SW480 (cell line): ENCODE measurements around the gene CYP2R1.
"Not testable (repeated sequence)": the region's sequence is repeated elsewhere in the genome, so short reads cannot be mapped to it uniquely, and the experiment has no call there.

Experiments
- DNase-seq: peaks from one replicate; pipeline ENCODE4 v3.0.0-alpha.2; 2016; ENCODE audit warnings: low spot score

CYP2R1 gene

DNA sequence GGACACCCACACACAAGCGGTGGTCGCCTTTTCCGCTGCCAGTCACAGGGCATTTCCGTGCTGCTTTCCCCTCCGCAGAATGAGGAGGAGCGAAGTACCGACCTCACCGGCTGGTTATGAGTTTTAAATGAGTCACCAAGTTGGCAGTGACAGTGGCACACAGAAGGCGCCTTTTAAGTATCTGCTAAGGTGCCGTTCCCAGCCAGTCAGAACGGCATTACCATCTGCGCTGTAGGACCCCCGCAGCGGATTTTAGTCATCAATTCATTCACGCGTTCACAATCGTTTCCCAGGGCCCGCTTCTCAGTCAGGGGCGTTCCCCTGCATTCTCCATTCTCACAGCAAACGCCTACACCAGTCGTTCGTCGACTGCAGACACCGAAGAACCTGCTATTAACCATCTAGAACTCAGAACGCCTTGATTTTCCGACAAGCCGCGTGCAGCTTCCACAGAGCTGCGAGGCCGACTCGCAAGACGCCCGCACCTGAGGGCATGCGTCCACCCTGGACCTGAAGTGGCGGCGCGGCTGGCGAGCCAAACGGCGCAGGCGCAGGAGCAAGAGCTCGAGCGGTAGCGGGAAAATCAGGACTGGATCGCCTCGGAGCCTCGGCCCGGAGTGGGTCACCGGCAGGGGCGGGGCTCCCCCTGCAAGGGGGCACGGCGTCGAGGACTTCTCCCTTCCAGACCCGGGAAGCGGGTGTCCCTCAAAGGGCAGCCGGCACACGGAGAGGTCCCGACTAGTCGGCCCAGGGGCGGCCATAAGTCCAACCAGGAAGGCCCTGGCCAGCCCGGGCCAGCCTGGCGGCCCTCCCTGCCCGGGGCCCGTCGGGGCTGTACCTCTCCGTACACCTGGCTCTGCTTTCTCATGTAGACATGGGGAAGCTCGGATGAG, 642 bp downstream of the CYP2R1 start:
- DNase-seq: peak; percentile 90

DNA sequence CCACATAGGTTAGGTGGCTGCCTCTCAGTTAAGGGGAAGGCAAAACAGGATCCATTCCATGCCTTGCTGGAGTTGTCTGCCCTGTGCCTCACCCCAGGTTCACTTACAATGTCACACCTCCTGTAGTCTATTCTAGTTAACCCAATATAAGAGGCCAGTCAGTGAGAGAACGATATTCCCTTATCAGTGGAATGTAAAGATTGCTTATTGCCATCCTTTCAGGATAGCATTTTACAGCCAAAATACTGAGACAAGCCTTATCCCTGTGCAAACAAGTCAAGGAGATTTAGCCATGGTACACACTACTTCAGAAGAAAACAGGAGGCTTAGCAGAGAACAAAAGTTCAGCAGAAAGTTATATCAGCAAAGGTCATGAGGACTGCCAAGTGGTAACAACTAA, 5.5 kb downstream of the CYP2R1 start:
- DNase-seq: no peak

DNA sequence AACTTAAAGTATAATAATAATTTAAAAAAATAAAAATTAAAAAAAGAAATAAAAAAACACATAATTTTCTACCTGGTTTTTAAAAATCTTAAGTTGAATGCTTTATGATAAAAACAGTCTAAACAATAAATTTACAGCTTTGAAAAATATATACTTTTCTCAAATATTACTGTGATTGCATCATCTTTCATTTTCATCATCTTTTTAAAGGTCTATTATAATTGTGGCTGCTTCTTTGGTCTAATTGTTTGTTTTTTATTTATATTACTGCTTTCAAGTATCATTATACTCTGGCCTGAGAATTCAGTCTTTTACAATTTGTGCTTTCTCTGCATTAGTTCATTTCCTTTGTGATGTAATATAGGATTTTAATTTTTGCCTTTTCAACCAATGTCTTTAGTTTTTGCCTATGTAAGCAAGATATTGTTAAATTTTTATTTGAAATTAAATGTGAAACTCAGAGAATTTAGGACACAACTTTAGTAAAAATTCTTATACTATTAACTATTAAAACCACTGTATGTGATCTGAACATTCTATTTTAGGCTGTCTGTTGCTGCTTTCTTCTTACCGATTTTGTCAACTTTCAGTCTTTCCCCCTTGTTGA, 7.3 kb downstream of the CYP2R1 start:
- no peak for DNase-seq

DNA sequence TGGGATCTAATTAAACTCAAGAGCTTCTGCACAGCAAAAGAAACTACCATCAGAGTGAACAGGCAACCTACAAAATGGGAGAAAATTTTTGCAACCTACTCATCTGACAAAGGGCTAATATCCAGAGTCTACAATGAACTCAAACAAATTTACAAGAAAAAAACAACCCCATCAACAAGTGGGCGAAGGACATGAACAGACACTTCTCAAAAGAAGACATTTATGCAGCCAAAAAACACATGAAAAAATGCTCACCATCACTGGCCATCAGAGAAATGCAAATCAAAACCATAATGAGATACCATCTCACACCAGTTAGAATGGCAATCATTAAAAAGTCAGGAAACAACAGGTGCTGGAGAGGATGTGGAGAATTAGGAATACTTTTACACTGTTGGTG, 8.3 kb downstream of the CYP2R1 start:
- DNase-seq: not testable (repeated sequence)

DNA sequence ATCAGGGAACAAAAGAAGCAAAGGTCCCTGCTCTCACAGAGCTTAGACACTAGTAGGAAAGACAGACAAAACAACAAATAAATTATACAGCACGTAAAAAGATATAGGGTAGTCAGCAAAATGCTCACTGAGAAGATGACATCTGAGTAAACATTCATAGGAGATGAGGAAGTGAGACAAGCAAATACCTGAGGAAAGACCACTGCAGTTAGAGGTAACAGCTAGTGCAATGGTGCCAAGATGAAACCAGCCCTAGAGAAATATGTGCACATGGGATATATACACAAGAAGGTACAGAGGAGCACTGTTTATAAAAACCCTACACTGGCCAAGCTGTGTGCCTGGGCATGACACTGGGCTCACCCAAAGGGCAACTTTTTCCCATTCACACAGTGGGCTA, 9.8 kb downstream of the CYP2R1 start:
- DNase-seq: no peak

DNA sequence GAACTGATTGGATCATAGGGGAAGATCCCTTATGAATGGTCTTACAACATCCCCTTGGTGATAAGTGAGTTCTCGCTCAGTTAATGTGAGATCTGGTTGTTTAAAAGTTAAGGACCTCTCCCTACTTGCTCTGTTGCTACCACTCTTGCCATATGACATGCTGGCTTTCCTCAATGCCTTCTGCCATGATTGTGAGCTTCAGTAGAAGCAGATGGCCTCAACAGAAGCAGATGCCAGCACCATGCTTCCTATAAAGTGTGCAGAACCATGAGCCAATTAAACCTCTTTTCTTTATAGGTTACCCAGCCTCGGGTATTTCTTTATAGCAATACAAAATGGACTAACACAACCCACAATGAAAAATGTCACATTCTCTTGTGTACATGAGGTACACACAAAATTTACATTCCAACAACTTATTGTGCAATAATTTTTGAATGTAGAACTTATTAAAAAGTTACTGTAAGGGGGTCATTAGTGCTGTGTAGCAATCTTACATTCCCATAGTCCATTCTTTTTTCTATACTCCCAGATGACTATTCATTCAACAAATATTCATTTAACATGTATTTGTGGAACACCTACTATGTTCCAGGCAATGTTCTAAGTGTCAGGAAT, 10.3 kb downstream of the CYP2R1 start:
- no peak for DNase-seq

DNA sequence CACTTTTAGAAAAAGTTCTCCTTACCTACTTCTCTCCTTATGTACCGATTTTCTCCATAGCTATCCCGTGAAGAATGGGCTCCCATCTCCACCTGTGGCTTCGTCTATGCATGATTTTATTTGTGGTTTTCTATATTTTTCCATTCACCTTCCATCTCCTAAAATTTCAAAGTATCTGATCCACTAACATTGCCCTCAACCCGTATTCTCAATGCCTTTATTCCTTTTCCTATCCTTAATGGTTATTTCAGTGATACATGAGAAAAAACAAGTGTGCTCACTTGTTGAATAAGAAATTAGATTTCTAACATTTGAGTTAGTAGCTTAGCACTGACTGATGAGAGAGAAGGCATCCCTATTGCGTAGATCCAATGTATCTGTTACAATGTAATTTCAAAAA, 16.9 kb downstream of the CYP2R1 start:
- no peak for DNase-seq

DNA sequence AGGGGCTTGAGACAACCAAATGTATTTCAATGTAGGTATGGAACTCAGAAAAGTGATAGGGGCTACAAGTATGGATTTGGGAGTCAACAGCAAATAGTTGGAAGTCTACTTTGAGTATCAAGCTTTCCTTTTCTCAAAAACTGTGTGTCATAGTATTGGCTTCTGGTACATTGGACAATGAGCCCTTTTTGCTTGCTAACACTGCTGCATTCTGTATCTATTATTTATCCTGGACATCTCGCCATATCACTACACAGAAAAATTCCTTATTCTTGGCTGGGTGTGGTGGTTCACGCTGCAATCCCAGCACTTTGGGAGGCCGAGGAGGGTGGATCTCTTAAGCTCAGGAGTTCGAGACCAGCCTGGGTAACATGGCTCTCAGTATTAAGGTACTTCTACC, 18.4 kb downstream of the CYP2R1 start:
- DNase-seq: no peak

DNA sequence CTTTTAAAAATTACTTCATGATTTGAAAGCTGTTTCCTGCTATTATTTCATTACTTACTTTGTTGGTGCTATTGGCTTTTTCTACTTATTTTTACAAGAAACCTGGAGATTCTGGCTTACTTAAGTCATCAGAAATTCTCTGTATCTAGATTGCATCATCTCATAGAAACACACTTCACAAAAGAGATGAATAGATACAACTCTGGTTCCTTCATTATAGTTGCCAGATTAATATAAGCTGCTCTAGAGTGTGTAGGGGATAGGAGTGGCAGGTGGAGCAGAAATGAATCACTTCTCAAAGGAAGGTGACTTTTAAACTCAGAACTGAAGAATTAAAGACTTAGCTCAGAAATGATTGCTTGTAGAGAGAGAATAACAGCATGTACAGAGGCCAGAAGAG, 20.0 kb downstream of the CYP2R1 start:
- no peak for DNase-seq

DNA sequence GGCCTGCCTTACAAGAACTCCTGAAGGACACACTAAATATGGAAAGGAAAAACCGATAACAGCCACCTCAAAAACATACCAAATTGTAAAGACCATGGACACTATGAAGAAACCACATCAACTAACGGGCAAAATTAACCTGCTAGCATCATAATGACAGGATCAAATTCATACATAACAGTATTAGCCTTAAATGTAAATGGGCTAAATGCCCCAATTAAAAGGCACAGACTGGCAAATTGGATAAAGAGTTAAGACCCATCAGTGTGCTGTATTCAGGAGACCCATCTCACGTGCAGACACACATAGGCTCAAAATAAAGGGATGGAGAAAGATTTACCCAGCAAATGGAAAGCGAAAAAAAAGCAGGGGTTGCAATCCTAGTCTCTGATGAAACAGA, 28.3 kb downstream of the CYP2R1 start:
- not testable (repeated sequence) for DNase-seq

DNA sequence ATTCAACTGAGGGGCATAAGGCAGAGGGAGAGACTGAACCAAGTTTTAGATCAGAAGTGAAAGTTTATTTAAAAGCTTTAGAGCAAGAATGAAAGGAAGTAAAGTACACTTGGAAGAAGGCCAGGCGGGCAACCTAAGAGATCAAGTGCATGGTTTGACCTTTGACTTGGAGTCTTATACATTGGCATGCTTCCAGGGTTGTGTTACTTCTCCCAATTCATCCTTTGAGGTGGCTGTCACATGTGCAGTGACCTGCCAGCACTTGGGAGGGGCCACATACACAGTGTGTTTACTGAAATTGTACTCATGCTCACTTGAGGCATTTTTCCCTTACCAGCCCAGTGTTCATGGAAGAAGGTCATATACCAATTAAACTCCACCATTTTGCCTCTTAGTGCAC, 30.4 kb downstream of the CYP2R1 start:
- no peak for DNase-seq

DNA sequence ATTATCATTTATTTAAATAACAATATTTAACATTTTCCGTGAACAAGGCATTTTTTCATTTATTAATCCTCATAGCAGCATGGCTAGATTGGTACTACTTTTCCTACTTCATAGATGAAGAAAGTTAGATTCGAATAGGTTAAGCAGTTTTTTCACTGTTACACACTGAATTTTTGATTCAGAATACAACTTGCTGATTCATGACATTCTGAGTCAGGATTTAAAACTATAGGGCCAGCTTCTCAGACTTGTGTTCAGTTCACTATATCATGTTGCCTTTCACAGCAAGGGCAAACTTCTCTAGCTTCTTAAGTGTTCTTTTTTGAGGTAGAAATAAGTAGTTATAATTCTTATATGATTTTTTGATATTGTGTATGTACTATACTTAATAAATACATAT, 31.5 kb downstream of the CYP2R1 start:
- no peak for DNase-seq

DNA sequence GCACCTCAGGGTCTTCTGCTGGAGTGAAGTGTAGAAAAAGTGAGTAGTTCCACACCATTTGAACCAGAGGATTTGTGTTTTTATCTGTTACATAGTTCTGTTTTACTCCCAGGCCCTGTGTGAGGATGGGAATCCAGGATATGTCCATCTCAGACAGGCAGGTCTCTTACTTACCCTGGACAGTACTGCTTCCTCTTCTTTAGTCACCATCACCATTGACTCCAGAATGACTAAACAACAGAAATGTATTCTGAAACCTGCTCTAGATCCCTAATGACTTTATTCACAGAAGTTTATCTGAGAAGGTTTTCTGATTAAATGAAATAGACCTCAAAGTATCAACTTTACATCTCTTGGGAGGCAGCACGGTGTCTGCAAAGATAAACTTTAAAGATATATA, 33.6 kb downstream of the CYP2R1 start:
- no peak for DNase-seq

DNA sequence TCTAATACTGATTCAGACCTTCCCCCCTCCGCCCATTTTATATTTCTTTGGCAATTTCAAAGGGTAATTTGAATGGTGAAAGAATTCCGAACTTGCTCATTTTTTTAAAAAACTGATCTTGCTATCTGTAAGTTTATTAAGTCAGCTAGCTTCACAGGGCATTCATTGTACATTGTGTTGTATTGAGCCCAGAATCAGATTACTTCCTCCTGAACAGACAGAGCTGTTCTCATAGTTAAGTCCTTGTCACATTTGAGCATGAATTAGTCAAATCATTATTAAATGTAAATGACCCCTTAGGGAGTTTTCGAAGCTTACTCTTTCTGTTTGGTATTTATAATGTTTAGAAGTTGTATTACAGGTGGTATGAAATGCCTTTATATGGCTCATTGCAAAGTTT, 34.4 kb downstream of the CYP2R1 start:
- DNase-seq: no peak

DNA sequence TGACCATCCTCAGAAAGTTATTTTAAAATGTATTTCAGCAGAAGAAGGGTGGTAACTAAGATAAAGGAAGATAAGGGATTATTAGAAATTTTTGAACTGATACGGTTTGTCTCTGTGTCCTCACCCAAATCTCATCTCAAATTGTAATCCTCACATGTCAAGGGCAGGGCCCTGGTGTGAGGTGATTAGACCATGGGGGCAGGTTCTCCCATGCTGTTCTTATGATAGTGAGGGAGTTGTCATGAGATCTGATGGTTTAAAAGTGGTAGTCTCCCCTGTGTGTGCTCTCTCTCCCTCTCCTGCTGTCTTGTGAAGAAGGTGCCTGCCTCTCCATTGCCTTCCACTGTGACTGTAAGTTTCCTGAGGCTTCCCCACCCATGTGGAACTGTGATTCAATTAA, 36.1 kb downstream of the CYP2R1 start:
- no peak for DNase-seq

DNA sequence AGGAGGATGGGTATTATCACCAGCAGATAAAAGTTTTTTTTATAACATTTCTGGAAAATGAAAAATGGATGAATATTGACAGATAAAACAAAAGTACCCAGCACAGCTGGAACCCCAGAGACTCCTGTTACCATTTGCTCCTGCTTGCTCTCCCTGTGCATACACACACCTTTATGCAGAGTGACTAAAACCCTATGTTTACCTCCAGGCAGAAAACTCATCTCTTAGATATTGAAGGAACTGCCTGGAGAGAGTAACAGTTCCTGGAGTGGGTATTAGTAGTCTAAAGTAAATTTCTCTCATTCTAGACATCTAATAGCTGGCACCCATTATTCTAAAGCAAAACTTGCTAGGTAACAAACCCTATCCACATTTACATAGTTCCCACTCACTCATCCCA, 38.0 kb downstream of the CYP2R1 start:
- DNase-seq: no peak

DNA sequence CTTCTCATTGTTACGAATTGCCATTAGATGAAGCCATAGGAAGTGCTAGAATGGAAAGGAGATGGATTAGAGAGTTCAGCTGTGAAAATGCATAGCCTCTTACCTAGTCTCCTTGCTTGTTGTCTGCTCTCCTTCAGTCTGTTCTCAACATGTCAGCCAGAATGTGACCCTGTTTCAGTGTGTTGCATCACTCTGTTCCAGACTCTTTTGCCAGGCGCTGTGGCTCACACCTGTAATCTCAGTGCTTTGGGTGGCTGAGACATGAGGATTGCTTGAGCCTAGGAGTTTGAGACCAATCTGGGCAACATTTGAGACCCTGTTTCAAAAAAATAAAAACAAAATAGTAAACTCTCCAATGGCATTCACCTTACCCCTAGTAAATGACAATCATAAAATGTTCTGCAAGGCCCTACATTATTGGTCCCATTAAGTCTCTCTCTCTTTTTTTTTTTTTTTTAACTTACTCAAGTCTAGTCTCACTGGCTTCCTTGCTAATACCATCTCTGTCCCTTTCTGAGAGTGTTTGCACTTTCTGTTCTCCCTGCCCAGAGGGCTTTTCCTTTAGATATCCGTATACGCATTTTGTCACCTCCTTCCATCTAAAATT, 39.4 kb downstream of the CYP2R1 start:
- DNase-seq: peak; percentile 41

DNA sequence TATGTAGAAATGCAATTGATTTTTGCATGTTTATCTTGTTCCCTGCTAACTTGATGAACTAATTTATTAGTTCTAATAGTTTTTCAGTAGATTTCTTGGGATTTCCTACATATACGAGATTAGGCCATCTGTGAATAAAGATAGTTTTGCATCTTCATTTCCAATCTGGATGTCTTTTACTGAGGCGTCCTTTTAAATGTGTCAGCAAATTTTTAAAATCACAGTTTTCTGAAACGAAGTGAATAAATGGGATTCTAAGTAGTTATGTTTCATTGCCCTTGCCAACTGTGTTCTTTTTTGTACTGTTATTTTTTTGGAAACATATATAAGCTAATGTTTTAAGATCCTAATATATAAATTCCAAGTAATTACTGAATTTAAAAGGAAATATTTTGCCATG, 50.0 kb downstream of the CYP2R1 start:
- no peak for DNase-seq

DNA sequence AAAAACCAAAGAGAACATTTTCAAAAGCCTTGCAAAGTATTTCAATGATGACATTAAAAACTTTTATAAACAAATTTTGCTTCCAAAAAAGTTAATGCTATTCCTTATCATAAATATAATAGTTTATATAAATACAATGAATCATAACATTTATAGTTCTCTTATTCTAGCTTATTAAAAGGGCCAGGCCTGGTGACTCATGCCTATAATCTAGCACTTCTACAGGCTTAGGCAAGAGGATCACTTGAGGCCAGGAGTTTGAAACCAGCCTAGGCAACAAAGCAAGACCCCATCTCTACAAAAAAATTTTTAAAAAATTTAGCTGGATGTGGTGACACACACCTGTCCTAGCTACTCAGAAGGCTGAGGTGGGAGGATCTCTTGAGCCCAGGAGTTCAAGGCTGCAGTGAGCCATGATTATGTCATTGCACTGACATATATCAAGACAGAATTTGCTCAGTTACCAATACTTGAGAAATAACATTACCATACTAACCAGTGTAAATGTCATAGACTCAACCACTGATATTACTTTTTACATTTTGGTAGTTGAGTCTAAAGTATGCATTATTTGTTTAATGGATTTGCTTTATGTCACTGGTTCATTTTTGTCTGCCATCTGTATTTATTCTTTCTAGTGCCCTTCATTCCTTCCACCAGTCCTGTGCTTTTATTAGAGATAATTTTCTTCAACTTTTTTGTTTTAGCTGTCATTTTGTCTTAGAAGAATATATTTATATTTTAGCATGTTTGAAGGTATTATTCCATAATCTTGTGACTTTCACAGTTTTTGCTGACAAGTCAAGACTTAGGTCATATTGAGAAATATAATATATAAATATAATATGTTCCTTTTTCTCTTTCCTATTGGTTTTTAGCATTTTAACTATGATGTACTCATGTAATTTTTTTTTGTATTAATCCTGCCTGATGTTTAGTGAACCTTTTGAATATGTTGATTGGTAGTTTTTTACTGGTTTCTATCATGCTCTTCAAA, 56.2 kb downstream of the CYP2R1 start:
- no peak for DNase-seq
